Right hindlimb (tissue), 1 donor: ENCODE results near the gene CDYL.
"Not testable (repeated sequence)": the region's sequence is repeated elsewhere in the genome, so short reads cannot be mapped to it uniquely, and the experiment has no call there.

ENCODE experiments used
- DNase-seq: peaks from one replicate; pipeline ENCODE4 v3.0.0-alpha.2; 2018

The CDYL gene

GRCh38 chr6:4969609-4970285 is 193.5 kb downstream of the CDYL start:
- DNase-seq: no peak

GRCh38 chr6:4970739-4971395 is 194.7 kb downstream of the CDYL start:
- no peak for DNase-seq

- no peak for DNase-seq
Measured at GRCh38 chr6:4971851-4972250, 195.6 kb downstream of the CDYL start.

GRCh38 chr6:4972438-4972837 is 196.2 kb downstream of the CDYL start:
- DNase-seq: no peak

- no peak for DNase-seq
Measured at GRCh38 chr6:4973415-4973814, 197.2 kb downstream of the CDYL start.

- peak; percentile 93 for DNase-seq
Measured at GRCh38 chr6:4973982-4974745, 198.0 kb downstream of the CDYL start.

- no peak for DNase-seq
Measured at GRCh38 chr6:4974962-4975361, 198.8 kb downstream of the CDYL start.

- DNase-seq: peak; percentile 35
Measured at GRCh38 chr6:4975506-4975905, 199.3 kb downstream of the CDYL start.

- no peak for DNase-seq
Measured at GRCh38 chr6:4977468-4977867, 201.3 kb downstream of the CDYL start.

GRCh38 chr6:4979426-4979825 is 203.2 kb downstream of the CDYL start:
- DNase-seq: no peak

- no peak for DNase-seq
Measured at GRCh38 chr6:4981761-4982160, 205.6 kb downstream of the CDYL start.

GRCh38 chr6:4983322-4983721 is 207.1 kb downstream of the CDYL start:
- DNase-seq: no peak

- no peak for DNase-seq
Measured at GRCh38 chr6:4986999-4987398, 210.8 kb downstream of the CDYL start.

GRCh38 chr6:4987432-4987831 is 211.2 kb downstream of the CDYL start:
- no peak for DNase-seq

GRCh38 chr6:4994741-4995140 is 218.5 kb downstream of the CDYL start:
- no peak for DNase-seq

GRCh38 chr6:4997862-4998261 is 221.7 kb downstream of the CDYL start:
- DNase-seq: no peak

GRCh38 chr6:4999586-4999985 is 223.4 kb downstream of the CDYL start:
- no peak for DNase-seq

- peak; percentile 99 for DNase-seq
Measured at GRCh38 chr6:5003604-5004372, 227.6 kb downstream of the CDYL start, which contains the start of gene RPP40. TSS of gene RPP40 (minus strand) at chr6:5004037. CDS start at chr6:5004002, 35 bp downstream.

- DNase-seq: no peak
Measured at GRCh38 chr6:5004373-5005037, 228.3 kb downstream of the CDYL start.

- not testable (repeated sequence) for DNase-seq
Measured at GRCh38 chr6:5005038-5005433, 228.8 kb downstream of the CDYL start.
